DMS79 (cell line): Measurements from ENCODE around the gene TBC1D5.

Experiments
- DNase-seq: peaks from one replicate; lab custom pipeline; 2025; lab: John Stamatoyannopoulos, UW

The TBC1D5 gene

DNA sequence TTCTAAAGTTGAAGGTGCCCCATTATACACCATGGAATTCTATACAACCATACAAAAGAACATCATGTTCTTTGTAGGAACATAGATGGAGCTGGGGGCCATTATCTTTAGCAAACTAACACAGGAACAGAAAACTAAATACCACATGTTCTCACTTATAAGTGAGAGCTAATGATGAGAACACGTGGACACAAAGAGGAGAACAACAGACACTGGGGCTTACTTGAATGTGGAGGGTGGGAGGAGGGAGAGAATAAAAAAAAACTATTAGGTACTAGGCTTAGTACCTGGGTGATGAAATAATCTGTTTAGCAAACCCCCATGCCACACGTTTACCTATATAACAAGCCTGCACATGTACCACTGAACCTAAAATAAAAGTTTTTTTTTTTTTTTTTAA is 515.0 kb downstream of the TBC1D5 start:
- DNase-seq: no peak

GRCh38 chr3:17221529-17221928 is 520.9 kb downstream of the TBC1D5 start:
- DNase-seq: no peak

GRCh38 chr3:17219593-17219992 is 522.8 kb downstream of the TBC1D5 start:
- no peak for DNase-seq

DNA sequence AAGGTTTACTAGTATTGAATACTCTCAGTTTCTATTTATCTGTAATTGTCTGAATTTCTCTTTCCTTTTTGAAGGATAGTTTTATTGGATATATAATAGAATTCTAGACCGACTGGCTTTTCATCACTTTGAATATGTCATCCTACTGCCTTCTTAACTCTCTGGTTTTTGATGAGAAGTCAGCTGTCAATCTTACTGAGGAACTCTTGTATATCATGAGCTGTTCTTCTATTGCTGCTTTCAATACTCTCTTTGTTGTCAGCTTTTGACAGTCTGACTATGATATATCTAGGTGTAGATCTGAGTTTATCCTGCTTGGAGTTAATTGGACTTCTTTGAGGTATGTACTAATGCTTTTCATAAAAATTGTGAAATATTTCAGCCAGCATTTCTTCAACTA is 523.8 kb downstream of the TBC1D5 start:
- DNase-seq: no peak

GRCh38 chr3:17217588-17217987 is 524.8 kb downstream of the TBC1D5 start:
- no peak for DNase-seq

DNA sequence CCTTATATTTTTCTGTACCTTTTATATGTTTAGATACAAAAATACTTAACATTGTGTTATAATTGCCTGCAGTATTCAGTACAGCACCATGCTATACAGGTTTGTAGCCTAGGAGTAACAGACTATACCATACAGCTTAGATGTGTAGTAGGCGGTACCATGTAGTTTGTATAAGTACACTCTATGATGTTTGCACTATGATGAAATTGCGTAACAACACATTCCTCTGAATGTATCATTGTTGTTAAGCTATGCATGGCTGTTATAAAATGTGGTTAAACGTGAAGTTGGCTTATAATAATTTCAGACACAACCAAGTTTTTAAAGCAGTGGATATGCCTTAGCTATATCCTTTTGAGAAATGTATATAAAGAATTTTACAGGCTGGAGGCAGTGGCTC is 529.3 kb downstream of the TBC1D5 start:
- no peak for DNase-seq

DNA sequence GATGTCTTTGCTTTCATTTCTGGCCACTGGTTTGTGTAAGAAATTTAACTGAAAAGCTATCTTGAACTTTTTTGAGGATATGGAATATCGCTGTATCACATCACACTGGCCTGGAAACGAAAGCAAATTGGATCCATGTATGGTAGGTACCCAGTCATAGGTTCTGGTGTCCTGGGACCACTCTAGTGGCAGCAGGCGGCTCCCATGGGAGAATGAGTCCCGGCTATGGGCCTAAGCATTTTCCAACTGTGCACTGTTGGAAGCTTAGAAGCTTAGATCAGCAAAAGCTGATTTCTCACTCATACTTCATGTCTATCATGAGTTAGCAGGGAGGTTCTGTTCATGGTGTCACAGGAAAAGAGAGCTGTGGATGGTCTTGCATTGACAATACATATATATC is 534.5 kb downstream of the TBC1D5 start:
- DNase-seq: no peak

GRCh38 chr3:17207019-17207418 is 535.4 kb downstream of the TBC1D5 start:
- no peak for DNase-seq

DNA sequence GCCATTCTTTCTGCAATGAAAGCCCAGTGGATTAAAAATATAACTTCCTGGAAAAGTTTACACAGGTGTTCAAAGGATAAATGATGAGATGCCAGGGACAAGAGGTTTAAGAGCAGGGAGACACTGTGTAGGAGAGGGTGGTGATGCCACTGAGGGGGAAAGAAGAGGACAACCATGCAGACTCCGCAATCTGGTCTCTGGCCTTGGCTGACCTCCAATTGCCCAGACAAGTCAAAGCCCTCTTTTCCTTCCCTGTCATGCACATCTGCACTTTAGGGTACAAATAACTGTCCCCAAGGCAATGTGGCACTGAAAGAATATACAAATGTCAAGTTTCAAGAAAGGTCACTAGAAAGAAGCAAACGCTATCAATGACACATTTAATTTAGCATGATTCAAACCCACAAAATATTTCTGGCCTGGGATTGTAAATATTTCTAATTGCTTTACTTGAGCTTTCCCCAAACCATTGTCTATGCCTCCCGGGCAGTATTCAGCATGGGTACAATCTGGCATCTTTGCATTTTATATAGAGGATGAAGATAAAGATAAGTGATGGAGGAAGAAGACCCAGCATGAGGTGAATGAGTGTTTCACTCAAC is 538.3 kb downstream of the TBC1D5 start:
- no peak for DNase-seq

GRCh38 chr3:17201538-17201937 is 540.9 kb downstream of the TBC1D5 start:
- no peak for DNase-seq

GRCh38 chr3:17195856-17196604 is 546.4 kb downstream of the TBC1D5 start:
- DNase-seq: no peak

DNA sequence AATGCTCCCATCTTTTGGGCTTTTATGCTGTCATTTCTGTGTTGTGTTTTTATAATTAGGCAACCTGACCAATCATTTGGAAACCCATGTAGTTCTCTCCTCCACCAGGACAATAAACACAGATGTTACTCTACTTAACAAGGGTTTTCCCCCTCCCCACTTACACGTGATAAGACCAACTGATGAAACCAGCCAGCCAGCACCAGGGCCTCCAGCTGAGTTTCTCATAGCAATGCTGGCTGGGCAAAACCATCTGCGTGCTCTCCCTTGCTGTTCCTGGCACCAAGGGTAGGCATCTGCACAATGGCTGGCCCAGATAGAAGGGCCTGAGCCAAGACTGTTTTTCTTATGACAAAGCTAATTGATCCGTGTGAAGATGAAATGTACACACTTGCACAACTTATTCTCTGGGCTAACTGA is 547.2 kb downstream of the TBC1D5 start:
- no peak for DNase-seq

DNA sequence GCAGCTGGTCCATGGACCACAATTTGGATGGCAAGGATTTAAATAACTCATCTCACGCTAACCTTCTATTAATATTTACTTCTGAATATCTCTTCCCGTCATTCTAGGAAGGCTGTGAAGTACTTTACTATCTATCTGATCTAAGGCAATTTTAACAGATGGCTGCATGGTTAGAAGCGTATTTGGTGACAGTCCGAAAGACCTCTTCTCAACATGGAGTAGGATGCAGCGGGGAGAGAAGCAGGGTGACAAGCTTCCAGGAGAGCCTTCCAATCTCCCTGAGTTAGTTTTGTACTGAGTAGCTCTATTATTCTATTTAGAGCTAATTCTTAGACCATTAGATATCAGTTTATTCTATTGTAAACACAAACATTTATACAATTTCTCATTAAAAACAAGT is 548.3 kb downstream of the TBC1D5 start:
- no peak for DNase-seq

DNA sequence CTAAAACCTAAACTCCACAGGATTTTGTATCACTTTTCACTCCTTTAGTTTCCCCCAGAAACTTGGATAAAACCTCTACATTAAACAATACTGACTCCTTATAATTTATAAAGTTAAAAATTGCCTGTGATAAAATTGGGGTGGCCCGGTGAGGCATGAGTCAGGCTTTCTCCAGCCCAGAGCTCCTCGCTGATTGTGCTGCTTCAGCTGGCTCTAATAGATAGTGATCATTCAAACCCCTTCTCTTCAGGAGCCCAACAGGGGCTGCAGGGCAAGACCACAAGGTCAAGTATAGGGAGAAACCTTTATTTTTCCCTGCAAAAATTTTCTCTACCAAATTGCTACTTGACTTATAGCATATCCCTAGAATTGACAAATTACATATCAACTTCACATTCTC is 549.4 kb downstream of the TBC1D5 start:
- DNase-seq: no peak

DNA sequence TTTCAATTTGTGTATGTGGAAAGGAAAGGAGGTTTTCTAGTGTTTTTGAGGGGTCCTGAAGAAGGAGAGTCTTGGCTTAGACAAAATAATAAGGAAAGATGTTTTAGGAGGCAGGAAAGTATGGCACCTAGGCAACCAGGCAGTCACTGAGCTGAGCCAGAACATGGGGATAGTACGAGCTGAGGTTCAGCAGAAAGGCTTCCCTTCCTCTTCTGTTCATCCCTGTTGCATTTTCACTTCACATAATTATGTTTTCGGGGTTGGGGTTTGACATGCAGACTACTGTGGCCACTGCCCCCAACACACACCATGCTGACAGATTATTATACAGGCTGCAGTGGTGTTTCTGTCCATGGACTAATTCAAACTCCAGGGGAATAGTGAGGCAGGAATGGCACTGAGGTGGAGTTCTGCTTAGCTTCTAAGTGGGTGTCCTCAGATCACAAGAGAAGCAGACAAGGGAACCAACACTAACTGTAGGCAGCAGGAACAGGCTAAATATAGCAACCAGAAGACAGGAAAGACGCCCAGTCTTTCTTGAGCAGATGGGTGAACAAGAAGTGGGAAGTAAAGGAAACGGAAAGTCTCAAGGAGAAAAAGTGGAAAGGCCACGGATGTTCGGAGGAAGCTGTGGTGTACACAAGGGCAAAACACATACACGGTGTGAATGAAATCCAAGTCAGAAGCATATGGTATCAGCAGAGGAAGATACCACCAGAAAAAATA is 551.9 kb downstream of the TBC1D5 start:
- DNase-seq: no peak

DNA sequence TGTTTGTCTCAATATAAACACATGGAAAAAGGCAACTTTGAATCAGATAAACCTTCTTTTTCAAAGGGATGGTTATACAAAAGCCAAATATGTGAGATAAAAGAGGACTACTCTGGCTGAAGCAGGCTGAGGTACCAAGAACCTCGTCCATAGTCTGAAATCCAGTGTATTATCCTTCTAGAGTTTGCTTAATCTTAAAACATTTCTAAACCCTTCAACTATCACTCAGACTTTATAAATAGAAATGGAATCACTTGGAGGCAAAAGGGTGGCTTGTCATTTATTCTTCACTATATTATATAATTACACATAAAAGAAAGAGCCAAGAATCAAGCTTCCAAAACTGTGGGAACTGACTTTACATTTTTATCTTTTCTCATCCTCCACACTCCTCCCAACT is 554.1 kb downstream of the TBC1D5 start:
- no peak for DNase-seq

DNA sequence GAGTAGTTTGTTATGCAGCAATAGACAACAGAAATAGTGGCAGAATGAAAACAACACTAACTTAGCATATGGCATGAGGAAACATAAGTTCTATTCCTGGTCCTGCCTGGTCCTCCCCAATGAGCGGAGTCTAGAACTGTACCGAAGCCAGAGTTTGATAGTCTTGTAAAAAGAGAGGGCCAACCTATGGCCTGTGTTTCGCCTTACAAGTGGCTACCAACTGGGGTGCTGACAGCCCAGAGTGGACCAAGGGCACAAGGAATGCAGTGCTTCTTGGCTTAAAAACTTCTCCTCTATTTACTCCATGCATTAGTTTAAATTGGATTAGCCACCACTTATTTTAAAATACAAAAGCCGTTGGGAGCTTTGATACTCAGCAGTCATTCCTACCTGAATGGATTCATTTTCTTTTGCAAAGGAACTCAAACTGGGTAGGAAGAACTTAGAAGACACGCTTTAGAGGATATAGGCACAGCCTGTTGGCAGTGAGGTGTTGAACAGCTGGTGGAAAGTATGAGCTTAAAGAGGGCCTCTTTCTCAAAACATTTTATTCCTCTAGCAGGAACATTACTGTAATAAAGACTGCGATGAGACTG is 554.7 kb downstream of the TBC1D5 start:
- DNase-seq: no peak

- DNase-seq: no peak
Observed at GRCh38 chr3:17183951-17184550, 558.4 kb downstream of the TBC1D5 start.

DNA sequence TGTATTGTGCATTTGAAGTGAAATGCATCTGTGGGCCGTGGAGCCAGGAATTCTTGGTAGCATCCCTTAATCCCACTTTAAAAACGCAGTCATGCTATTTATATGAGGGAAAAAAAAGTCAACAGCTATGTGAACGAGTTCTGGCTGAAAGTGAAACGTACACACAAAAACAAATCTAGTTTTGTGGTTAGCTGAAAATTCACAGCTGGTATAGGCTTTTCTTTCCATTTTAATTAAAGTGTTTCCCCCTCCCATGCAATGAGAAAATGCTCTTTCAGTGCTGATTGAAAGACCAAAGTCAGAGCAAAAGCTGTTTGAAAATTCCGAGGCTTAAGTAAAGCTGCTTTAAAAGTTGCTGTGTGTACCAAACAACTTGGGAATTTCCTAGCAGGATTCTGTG is 560.3 kb downstream of the TBC1D5 start:
- no peak for DNase-seq

DNA sequence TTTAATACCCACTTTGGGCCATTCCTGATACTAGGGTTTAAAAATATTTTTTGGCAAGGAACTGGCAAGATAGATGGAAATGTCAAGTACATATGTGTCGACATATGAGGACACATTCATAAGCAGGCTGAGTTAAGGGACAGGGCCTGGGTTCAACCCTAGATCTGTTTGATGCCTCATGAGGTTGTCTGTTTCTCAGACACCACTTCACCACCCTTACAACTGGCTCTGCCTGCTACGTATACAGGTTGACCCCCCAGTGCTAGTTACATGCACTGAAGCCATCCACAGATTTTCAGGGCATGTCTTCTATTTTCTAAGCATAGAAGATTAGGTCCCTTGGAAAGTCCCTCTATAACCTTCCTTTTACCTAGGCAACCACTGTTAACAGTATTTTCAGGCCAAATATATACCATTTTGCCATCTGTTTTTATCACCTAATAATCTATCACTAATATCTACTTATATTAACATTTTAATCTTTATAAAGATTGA is 561.0 kb downstream of the TBC1D5 start:
- DNase-seq: no peak

GRCh38 chr3:17179381-17180205 is 562.8 kb downstream of the TBC1D5 start:
- DNase-seq: no peak
